ENCODE data around the gene DNAH17.
A peak's percentile ranks its signal among the peaks of the same experiment; 100 is the strongest.

The DNAH17 gene

GRCh38 chr17:78494696-78495330 is 82.4 kb downstream of the DNAH17 start:
- Histone ChIP-seq H3K36me3 (no peaks in the 10 kb centered on the region), H3K9me3 (no peaks in the 10 kb centered on the region), H3K27me3 (no peaks in the 10 kb centered on the region), H3K4me1 (no peaks in the 10 kb centered on the region), H3K4me3 (ENCODE audit: low read depth, low read length) (no peak overlapping the region)
- TF ChIP-seq, protein P1, sequence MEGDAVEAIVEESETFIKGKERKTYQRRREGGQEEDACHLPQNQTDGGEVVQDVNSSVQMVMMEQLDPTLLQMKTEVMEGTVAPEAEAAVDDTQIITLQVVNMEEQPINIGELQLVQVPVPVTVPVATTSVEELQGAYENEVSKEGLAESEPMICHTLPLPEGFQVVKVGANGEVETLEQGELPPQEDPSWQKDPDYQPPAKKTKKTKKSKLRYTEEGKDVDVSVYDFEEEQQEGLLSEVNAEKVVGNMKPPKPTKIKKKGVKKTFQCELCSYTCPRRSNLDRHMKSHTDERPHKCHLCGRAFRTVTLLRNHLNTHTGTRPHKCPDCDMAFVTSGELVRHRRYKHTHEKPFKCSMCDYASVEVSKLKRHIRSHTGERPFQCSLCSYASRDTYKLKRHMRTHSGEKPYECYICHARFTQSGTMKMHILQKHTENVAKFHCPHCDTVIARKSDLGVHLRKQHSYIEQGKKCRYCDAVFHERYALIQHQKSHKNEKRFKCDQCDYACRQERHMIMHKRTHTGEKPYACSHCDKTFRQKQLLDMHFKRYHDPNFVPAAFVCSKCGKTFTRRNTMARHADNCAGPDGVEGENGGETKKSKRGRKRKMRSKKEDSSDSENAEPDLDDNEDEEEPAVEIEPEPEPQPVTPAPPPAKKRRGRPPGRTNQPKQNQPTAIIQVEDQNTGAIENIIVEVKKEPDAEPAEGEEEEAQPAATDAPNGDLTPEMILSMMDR (IDR thresholded peaks at IDR 0.05; ENCODE audit: low read depth, low read length) = no peak
- no peak for DNase-seq

GRCh38 chr17:78493853-78494695 is 83.1 kb downstream of the DNAH17 start:
- Histone ChIP-seq H3K36me3 (no peaks in the 10 kb centered on the region), H3K27me3 (no peaks in the 10 kb centered on the region), H3K9me3 (no peaks in the 10 kb centered on the region), H3K4me3 (ENCODE audit: low read depth, low read length) (no peak overlapping the region), H3K4me1 (no peaks in the 10 kb centered on the region)
- DNase-seq = no peak
- TF ChIP-seq, protein P1 (IDR thresholded peaks at IDR 0.05; ENCODE audit: low read depth, low read length) = no peak

DNA sequence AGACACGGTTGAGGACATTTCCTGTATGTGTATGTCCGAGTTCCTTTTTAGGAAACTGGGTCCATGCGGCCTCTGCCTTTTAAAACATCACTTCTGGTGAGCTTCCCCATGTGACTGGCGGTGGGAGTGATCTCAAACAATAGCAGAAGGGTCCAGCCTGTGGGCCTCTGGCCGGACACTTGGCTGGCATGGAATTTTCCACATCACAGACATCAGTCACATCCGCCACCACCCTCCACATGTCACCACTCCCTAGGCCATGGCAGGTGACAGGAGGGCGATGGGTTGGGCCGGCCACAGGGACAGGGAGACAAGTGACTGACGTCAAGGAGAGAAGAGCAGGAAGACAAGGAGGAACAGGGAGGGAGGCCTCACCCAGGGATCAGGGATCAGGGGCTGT is 83.7 kb downstream of the DNAH17 start:
- H3K4me1 ChIP-seq = no peaks in the 10 kb centered on the region
- H3K9me3 ChIP-seq = no peaks in the 10 kb centered on the region
- no peak for DNase-seq
- no peaks in the 10 kb centered on the region for H3K27me3 ChIP-seq
- H3K36me3 ChIP-seq = no peaks in the 10 kb centered on the region
- H3K4me3 ChIP-seq (ENCODE audit: low read depth, low read length) = no peak overlapping the region
- TF ChIP-seq, protein P1 (IDR thresholded peaks at IDR 0.05; ENCODE audit: low read depth, low read length) = no peak

DNA sequence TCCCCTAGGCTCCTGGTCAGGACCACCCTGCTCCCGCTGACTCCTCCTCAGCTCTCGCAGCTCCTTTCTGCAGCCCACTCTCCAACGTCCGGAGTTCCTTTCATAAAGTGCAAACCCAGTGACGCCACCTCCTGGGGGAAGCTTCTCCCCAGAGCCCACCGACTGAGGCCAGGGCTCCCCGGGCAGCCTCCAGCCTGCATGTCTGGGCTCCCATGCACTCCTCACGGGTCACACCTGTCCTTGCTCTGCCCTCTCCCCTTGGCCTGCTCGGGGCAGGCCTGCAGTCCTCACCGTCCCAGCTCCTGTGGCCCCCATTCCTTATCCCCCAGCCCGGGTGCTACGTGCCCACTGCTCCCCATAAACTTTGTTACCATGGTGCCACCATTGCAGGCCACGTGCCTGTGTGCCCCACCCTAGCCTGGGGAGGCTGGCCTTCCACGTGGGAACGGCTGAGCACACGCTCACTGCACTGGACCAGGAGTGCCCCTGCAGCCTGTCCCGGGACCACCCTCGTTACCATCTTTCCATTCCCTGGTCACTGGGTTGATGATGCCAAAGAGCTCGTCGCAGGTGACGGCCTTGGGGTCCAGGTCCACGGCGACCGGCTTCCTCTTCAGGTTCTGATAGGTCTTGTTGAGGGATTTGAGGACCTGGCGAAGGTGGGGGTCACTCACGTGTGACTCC is 84.9 kb downstream of the DNAH17 start:
- Histone ChIP-seq H3K27me3 (no peaks in the 10 kb centered on the region), H3K9me3 (no peaks in the 10 kb centered on the region), H3K4me1 (no peaks in the 10 kb centered on the region), H3K4me3 (ENCODE audit: low read depth, low read length) (no peak overlapping the region), H3K36me3 (no peaks in the 10 kb centered on the region)
- TF ChIP-seq, protein P1 (IDR thresholded peaks at IDR 0.05; ENCODE audit: low read depth, low read length) = 0 out of 2 replicates have a peak, but pooled peaks have one; percentile 9
- DNase-seq = no peak

- TF ChIP-seq, protein P1 (IDR thresholded peaks at IDR 0.05; ENCODE audit: low read depth, low read length) = no peak
- H3K9me3 ChIP-seq = no peaks in the 10 kb centered on the region
- no peak overlapping the region for H3K4me3 ChIP-seq (ENCODE audit: low read depth, low read length)
- no peaks in the 10 kb centered on the region for H3K27me3 ChIP-seq
- no peaks in the 10 kb centered on the region for H3K4me1 ChIP-seq
- DNase-seq = no peak
- no peaks in the 10 kb centered on the region for H3K36me3 ChIP-seq
These were observed 85.7 kb downstream of the DNAH17 start for GRCh38 chr17:78491236-78492115.
